Neural cell (in vitro differentiated cells): ENCODE results near the gene GRM3. TPM values are rescaled to one million over a fixed set of nuclear protein-coding genes. Genes with fewer than 3 reads are reported as not detected.

ENCODE experiments used
- H2AFZ ChIP-seq: fragments of 200-600, 300-800 bp; sonication (generic), shearing (Covaris generic); 2 replicates; pipeline ENCODE4 v1.6.0; 2014; ENCODE audit warnings: low read depth, mild to moderate bottlenecking, antibody characterized with exemption, low read length, moderate library complexity
- H3F3A ChIP-seq: fragments of 200-600 bp; shearing (Covaris generic); 2 replicates; pipeline ENCODE4 v1.6.1; 2016; ENCODE audit warnings: mild to moderate bottlenecking, moderate library complexity, mixed read lengths, antibody characterized with exemption, low read length; ENCODE audit not compliant: insufficient read depth, poor library complexity, severe bottlenecking
- H3K27ac ChIP-seq: fragments of 200-600, 300-800 bp; sonication (generic), shearing (Covaris generic); 2 replicates; pipeline ENCODE4 v1.5.1; 2014; ENCODE audit warnings: mild to moderate bottlenecking, low read length, moderate library complexity
- H3K27me3 ChIP-seq: fragments of 300-800, 200-600 bp; sonication (generic), shearing (Covaris generic); 2 replicates; pipeline ENCODE4 v1.6.0; 2014; ENCODE audit warnings: mild to moderate bottlenecking, low read depth, low read length, moderate library complexity; ENCODE audit not compliant: insufficient read depth
- H3K36me3 ChIP-seq: fragments of 300-800, 200-600 bp; sonication (generic), shearing (Covaris generic); 2 replicates; pipeline ENCODE4 v1.5.1; 2014; ENCODE audit warnings: mild to moderate bottlenecking, antibody characterized with exemption, low read length, moderate library complexity; ENCODE audit not compliant: insufficient read depth
- H3K4me2 ChIP-seq: fragments of 300-800, 200-600 bp; sonication (generic), shearing (Covaris generic); 2 replicates; pipeline ENCODE4 v1.6.0; 2014; ENCODE audit warnings: mild to moderate bottlenecking, low read length
- H3K4me3 ChIP-seq: fragments of 300-800, 200-600 bp; sonication (generic), shearing (Covaris generic); 2 replicates; pipeline ENCODE4 v1.5.1; 2014; ENCODE audit warnings: mild to moderate bottlenecking, low read length, moderate library complexity
- H3K79me2 ChIP-seq: fragments of 200-600 bp; shearing (Covaris generic); replicated peaks from 2 replicates; pipeline ENCODE4 v1.6.0; 2014; ENCODE audit warnings: mild to moderate bottlenecking, low read length, moderate library complexity; ENCODE audit not compliant: insufficient read depth
- H3K9ac ChIP-seq: fragments of 300-800, 200-600 bp; sonication (generic), shearing (Covaris generic); 2 replicates; pipeline ENCODE4 v1.6.1; 2016; ENCODE audit warnings: mild to moderate bottlenecking, low read length, mixed read lengths
- H3K9me2 ChIP-seq: fragments of 200-600 bp; shearing (Covaris generic); 2 replicates; pipeline ENCODE4 v1.6.1; 2016; ENCODE audit warnings: mild to moderate bottlenecking, low read length, mixed read lengths; ENCODE audit not compliant: insufficient read depth
- H3K9me3 ChIP-seq: fragments of 200-600, 300-800 bp; sonication (generic), shearing (Covaris generic); 2 replicates; pipeline ENCODE4 v1.6.1; 2016; ENCODE audit warnings: mild to moderate bottlenecking, mixed run types, low read length, moderate library complexity, mixed read lengths
- H4K20me1 ChIP-seq: fragments of 200-600 bp; shearing (Covaris generic); 2 replicates; pipeline ENCODE4 v1.6.1; 2016; ENCODE audit warnings: mild to moderate bottlenecking, mixed run types; ENCODE audit not compliant: insufficient read depth
- CTCF ChIP-seq: fragments of 450-650 bp; IDR thresholded peaks from 2 replicates; pipeline ENCODE4 v1.5.1; 2014; ENCODE audit warnings: antibody characterized with exemption, mild to moderate bottlenecking, moderate library complexity; ENCODE audit not compliant: poor library complexity, severe bottlenecking
- EP300 ChIP-seq: fragments of 450-650 bp; conservative IDR thresholded peaks from 2 replicates; pipeline ENCODE4 v1.6.1; 2014; ENCODE audit warnings: antibody characterized with exemption, mild to moderate bottlenecking, moderate library complexity; ENCODE audit not compliant: poor library complexity, severe bottlenecking
- EZH2 ChIP-seq: fragments of 200-600, 300-800 bp; shearing (Covaris generic), sonication (generic); IDR thresholded peaks from 2 replicates; pipeline ENCODE4 v1.6.1; 2014; ENCODE audit warnings: antibody characterized with exemption, low read length, borderline replicate concordance, mild to moderate bottlenecking; ENCODE audit not compliant: insufficient read depth, poor library complexity, severe bottlenecking
- MXI1 ChIP-seq: fragments of 450-650 bp; conservative IDR thresholded peaks from 2 replicates; pipeline ENCODE4 v1.6.1; 2014; ENCODE audit warnings: antibody characterized with exemption, mild to moderate bottlenecking; ENCODE audit not compliant: poor library complexity, severe bottlenecking
- POLR2AphosphoS5 ChIP-seq: IDR thresholded peaks from 2 replicates; pipeline ENCODE4 v1.6.1; 2012
- RAD21 ChIP-seq: fragments of 450-650 bp; conservative IDR thresholded peaks from 2 replicates; pipeline ENCODE4 v1.6.1; 2014; ENCODE audit warnings: antibody characterized with exemption, mild to moderate bottlenecking, moderate library complexity
- REST ChIP-seq: IDR thresholded peaks from 2 replicates; pipeline ENCODE4 v1.6.1; 2012; ENCODE audit warnings: borderline replicate concordance
- SMC3 ChIP-seq: fragments of 450-650 bp; conservative IDR thresholded peaks from 2 replicates; pipeline ENCODE4 v1.6.1; 2014; ENCODE audit warnings: antibody characterized with exemption, mild to moderate bottlenecking, moderate library complexity; ENCODE audit not compliant: poor library complexity
- TAF1 ChIP-seq: IDR thresholded peaks from 2 replicates; pipeline ENCODE4 v1.6.1; 2012; ENCODE audit warnings: low read depth
- polyA plus RNA-seq: library from polyadenylated mRNA; depleted of rRNA; stranded (reverse); fragments of >200 nt; gene quantifications from 2 replicates; pipeline ENCODE4 v1.2.3, GENCODE V29; 2014

GRM3 gene
- polyA plus RNA-seq, 1 donor from 2014 or later, result 15.9 TPM

- Histone ChIP-seq H3K9me3 (no peaks in the 10 kb centered on the region), H4K20me1 (no peaks in the 10 kb centered on the region), H3K27ac (no peak overlapping the region), H3K4me3 (no peak overlapping the region), H3F3A (no peaks in the 10 kb centered on the region), H3K36me3 (no peaks in the 10 kb centered on the region), H3K27me3 (no peaks in the 10 kb centered on the region), H3K9ac (no peak overlapping the region), H2AFZ (no peak overlapping the region), H3K4me2 (no peak overlapping the region), H3K9me2 (no peaks in the 10 kb centered on the region), H3K79me2 (no peaks in the 10 kb centered on the region)
- no peak for TF ChIP-seq SMC3
- no peak for TF ChIP-seq EP300
- TF ChIP-seq TAF1, result no peak
- no peak for TF ChIP-seq POLR2AphosphoS5
- TF ChIP-seq RAD21, result no peak
- TF ChIP-seq EZH2, result no peak
- no peak for TF ChIP-seq CTCF
- no peak for TF ChIP-seq REST
- no peak for TF ChIP-seq MXI1
Observed at GRCh38 chr7:86848226-86848625, 204.5 kb downstream of the GRM3 start.

GRCh38 chr7:86851566-86851965 lies 207.9 kb downstream of the GRM3 start:
- Histone ChIP-seq H3K4me2 (no peak overlapping the region), H3K9me2 (no peaks in the 10 kb centered on the region), H3K27ac (no peak overlapping the region), H3K79me2 (no peaks in the 10 kb centered on the region), H3F3A (no peaks in the 10 kb centered on the region), H3K9me3 (no peaks in the 10 kb centered on the region), H3K36me3 (no peaks in the 10 kb centered on the region), H2AFZ (no peak overlapping the region), H3K9ac (no peak overlapping the region), H3K4me3 (no peak overlapping the region), H3K27me3 (no peaks in the 10 kb centered on the region), H4K20me1 (no peaks in the 10 kb centered on the region)
- TF ChIP-seq REST, result no peak
- no peak for TF ChIP-seq SMC3
- no peak for TF ChIP-seq CTCF
- no peak for TF ChIP-seq MXI1
- TF ChIP-seq EP300, result no peak
- no peak for TF ChIP-seq EZH2
- TF ChIP-seq TAF1, result no peak
- no peak for TF ChIP-seq POLR2AphosphoS5
- TF ChIP-seq RAD21, result no peak
